Heart left ventricle (tissue), 16 donors: Measurements from ENCODE around the gene TSSC4. TPM values are rescaled to one million over a fixed set of nuclear protein-coding genes. Genes with fewer than 3 reads are reported as not detected.

Experiments used
- ATAC-seq, 4 donors: fragments of 200-7000 bp; cut with Tn5 transposase; one replicate each; pipeline ENCODE4 v1.9.1; 2020 to 2022; ENCODE audit warnings: moderate library complexity in 4 of 4, mild to moderate bottlenecking in 3 of 4, moderate number of reproducible peaks in 1 of 4
- DNase-seq, 5 donors: peaks; one replicate each; pipeline ENCODE4 v3.0.0-alpha.2; 2020
- H3K27ac ChIP-seq, 12 donors: fragments of 200-600 bp; sonication (generic) in 4 of 12; one replicate each; pipeline versions ENCODE4 v1.5.0 to v1.8.0; 2016 to 2022; ENCODE audit warnings: mild to moderate bottlenecking in 2 of 12
- H3K27me3 ChIP-seq, 9 donors: fragments of 200-600 bp; sonication (generic) in 2 of 9; one replicate each; pipeline versions ENCODE4 v1.5.1 to v1.8.0; 2016 to 2022; ENCODE audit warnings: mild to moderate bottlenecking in 3 of 9
- H3K36me3 ChIP-seq, 9 donors: fragments of 200-600 bp; sonication (generic) in 2 of 9; one replicate each; pipeline versions ENCODE4 v1.5.0 to v1.8.0; 2018 to 2022; ENCODE audit warnings: mild to moderate bottlenecking in 2 of 9
- H3K4me1 ChIP-seq, 12 donors: fragments of 200-600 bp; sonication (generic) in 4 of 12; one replicate each; pipeline versions ENCODE4 v1.5.0 to v1.8.0; 2016 to 2022; ENCODE audit warnings: mild to moderate bottlenecking in 3 of 12
- H3K4me3 ChIP-seq, 12 donors: fragments of 200-600 bp; sonication (generic) in 4 of 12; one replicate each; pipeline versions ENCODE4 v1.5.0 to v1.8.0; 2017 to 2022; ENCODE audit warnings: mild to moderate bottlenecking in 9 of 12, moderate library complexity in 4 of 12
- H3K9me3 ChIP-seq, 12 donors: fragments of 200-600 bp; sonication (generic) in 4 of 12; one replicate each; pipeline versions ENCODE4 v1.5.0 to v1.8.0; 2016 to 2022; ENCODE audit warnings: mild to moderate bottlenecking in 1 of 12
- CTCF ChIP-seq, 12 donors: fragments of 200-600 bp; sonication (generic) in 4 of 12; IDR thresholded peaks; one replicate each; pipeline versions ENCODE4 v1.5.0 to v1.8.0; 2018 to 2022; ENCODE audit warnings: antibody characterized with exemption in 12 of 12, mild to moderate bottlenecking in 5 of 12
- POLR2A ChIP-seq, 2 donors: fragments of 450-650 bp; IDR thresholded peaks; one replicate each; pipeline ENCODE4 v1.6.1; 2017; ENCODE audit warnings: antibody characterized with exemption in 2 of 2, mild to moderate bottlenecking in 2 of 2, moderate library complexity in 2 of 2
- WGBS, 4 donors: extraction: QIAGEN DNeasy Blood & Tissue Kit in 2 of 4; methylation state at CpG; one replicate each; pipeline versions ENCODE4 v1.1.5 to v1.1.7; 2013 to 2018; 5-methylcytosine and 5-hydroxymethylcytosine counted together
- intact Hi-C, 10 donors: fragments of 100-400 bp; cut with DNase I; formaldehyde crosslinking; loops; one replicate each; pipeline versions ENCODE4 v1.11.1 to v1.14.2; 2022
- polyA plus RNA-seq, 2 donors: library from polyadenylated mRNA; stranded (reverse); fragments of 200-250 nt; gene quantifications; one replicate each; pipeline ENCODE4 v1.2.3, GENCODE V29; 2013
- total RNA-seq, 9 donors: library from RNA; depleted of rRNA in 2 of 9; stranded (reverse); fragments of >200 nt in 2 of 9; fragmentation: NEBNext Ultra II Directional in 3 of 9; extraction: Animal tissue kit (Norgen Biotek cat#: 25700) in 3 of 9; gene quantifications; one replicate each; pipeline versions ENCODE4 v1.1.0 to v1.2.4, GENCODE V29; 2016 to 2023
- donor health status: ischemic (EF 13 %, LVEDD 7.1; RV severe dilation, severe dysfunction).
- donor health status: healthy with polysubstance abuse.
- donor health status: DM: no; HTN: yes; CAD: no.
- donor health status: DM: no; HTN: no; CAD: no.
- donor health status: ischemic (EF 25% LVEDD 6.9; RV normal size, moderate dysfunction).
- donor health status: ischemic (EF 25% LVEDD 5.7; RV mildly dilated, moderate dysfunction).
- donor health status: healthy.
- donor health status: DM: yes; HTN: yes; CAD: no.
- donor health status: ischemic (EF 35%, LVEDD 5.7; RV mildly dilated, moderate dysfunction).
- donor health status: nonischemic (EF 11% LVEDD 7.7; RV severe dilation, severe dysfunction).
- donor health status: DM: yes; HTN: yes; CAD: no.
- donor health status: PGD.
- donor health status: ischemic (EF 29% LVEDD 5.4; RV normal size, mild dysfunction).
- donor health status: nonischemic (EF 23%, LVEDD 6.1; RV moderate dilation, normal function).

Gene TSSC4
- total and polyA plus RNA-seq, 11 donors: 23.4 to 75.9 (median 37.2) TPM

DNA sequence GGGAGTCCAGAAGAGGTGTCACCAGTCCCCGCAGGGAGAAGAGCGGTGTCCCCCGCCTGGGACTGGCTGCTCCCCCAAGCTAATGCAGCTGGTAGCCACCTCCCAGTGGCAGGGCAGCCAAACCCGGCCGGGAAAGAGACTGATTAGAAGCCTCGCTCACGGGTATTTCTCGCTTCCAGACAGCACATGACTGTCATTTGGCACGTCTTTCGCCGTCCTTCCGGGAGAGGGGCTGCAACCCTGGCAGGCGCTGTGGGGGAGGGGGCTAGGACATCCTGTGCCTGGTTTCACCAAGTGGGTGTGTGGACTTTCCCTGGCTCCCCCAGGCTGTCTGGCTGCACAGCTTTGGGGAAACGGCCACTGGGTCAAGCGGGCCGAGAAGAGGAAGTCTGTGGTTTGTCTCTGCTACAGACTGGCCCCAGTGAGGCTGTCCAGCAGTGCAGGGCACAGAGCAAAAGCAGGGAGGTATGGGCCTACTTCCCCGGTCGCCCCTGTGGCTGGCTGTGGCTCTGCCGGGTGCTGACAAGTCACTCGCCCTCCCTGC is 19.7 kb upstream of the TSSC4 start:
- peak; percentile 77 to 90 (median 86) for DNase-seq
- intact Hi-C loops: loop anchor here in 2 of 10 donors (2.0 to 5.0 kb wide), 2 partner anchors 18 to 74 kb away; no protein-coding TSS in a partner anchor
- 2 to 25% (median 12%) methylated on average over 10 to 20 of the region's 20 CpGs for WGBS, 4 donors
- peaks cover 32 to 91% (median 73%) of the 10 kb centered on the region in 12 donors for H3K4me1 ChIP-seq
- peak overlapping the region; percentile 62 to 100 (median 99) for H3K27ac ChIP-seq
- no peaks in the 10 kb centered on the region for H3K9me3 ChIP-seq
- no peaks in the 10 kb centered on the region for H3K27me3 ChIP-seq
- ATAC-seq: peak; percentile 19 to 40 (median 32)
- TF ChIP-seq POLR2A (IDR thresholded peaks at IDR 0.05): peak in 1 of 2 donors; percentile 28
- TF ChIP-seq CTCF (IDR thresholded peaks at IDR 0.05): no peak
- peak overlapping the region in 9 of 12 donors; percentile 34 to 100 (median 100) for H3K4me3 ChIP-seq
- H3K36me3 ChIP-seq: peaks cover 0 to 13% (median 7%) of the 10 kb centered on the region in 9 donors

- TF ChIP-seq CTCF (IDR thresholded peaks at IDR 0.05) (no peak), POLR2A (IDR thresholded peaks at IDR 0.05) (no peak)
- DNase-seq: peak in 3 of 5 donors; percentile 26 to 49 (median 39)
- Histone ChIP-seq H3K9me3 (no peaks in the 10 kb centered on the region), H3K4me3 (peak overlapping the region in 3 of 12 donors; percentile 100), H3K4me1 (peaks cover 32 to 91% (median 75%) of the 10 kb centered on the region in 12 donors), H3K27ac (peak overlapping the region; percentile 62 to 100 (median 99)), H3K36me3 (peaks cover 0 to 18% (median 7%) of the 10 kb centered on the region in 9 donors), H3K27me3 (no peaks in the 10 kb centered on the region)
- no peak for ATAC-seq
- WGBS, 4 donors: 61 to 71% (median 67%) methylated on average over 9 to 11 of the region's 11 CpGs
- intact Hi-C loops: loop anchor here in 3 of 10 donors (2.0 to 5.0 kb wide), 3 partner anchors 17 to 77 kb away; no protein-coding TSS in a partner anchor
Measured at GRCh38 chr11:2381494-2382128, 18.9 kb upstream of the TSSC4 start.

- H3K27me3 ChIP-seq: no peaks in the 10 kb centered on the region
- ATAC-seq: no peak
- DNase-seq: peak in 2 of 5 donors; percentile 36 to 52
- peaks cover 35 to 92% (median 76%) of the 10 kb centered on the region in 12 donors for H3K4me1 ChIP-seq
- H3K4me3 ChIP-seq: peak overlapping the region in 1 of 12 donors; percentile 5
- no peaks in the 10 kb centered on the region for H3K9me3 ChIP-seq
- WGBS, 4 donors: 17 to 40% (median 36%) methylated on average over 10 to 11 of the region's 11 CpGs
- intact Hi-C loops: loop anchor here in 2 of 10 donors (2.0 to 5.0 kb wide), 2 partner anchors 75 to 77 kb away; no protein-coding TSS in a partner anchor
- H3K27ac ChIP-seq: peak overlapping the region; percentile 12 to 100 (median 99)
- TF ChIP-seq POLR2A (IDR thresholded peaks at IDR 0.05): no peak
- TF ChIP-seq CTCF (IDR thresholded peaks at IDR 0.05): no peak
- H3K36me3 ChIP-seq: peaks cover 0 to 21% (median 7%) of the 10 kb centered on the region in 9 donors
Measured at GRCh38 chr11:2382129-2382517, 18.4 kb upstream of the TSSC4 start.
